ENCODE data around the gene LINGO3. TPM values are rescaled to one million over a fixed set of nuclear protein-coding genes. Genes with fewer than 3 reads are reported as not detected.
A peak's percentile ranks its signal among the peaks of the same experiment; 100 is the strongest.

The LINGO3 gene
- total RNA-seq, 1 experiment from 2014 or later: 1.3 TPM

DNA sequence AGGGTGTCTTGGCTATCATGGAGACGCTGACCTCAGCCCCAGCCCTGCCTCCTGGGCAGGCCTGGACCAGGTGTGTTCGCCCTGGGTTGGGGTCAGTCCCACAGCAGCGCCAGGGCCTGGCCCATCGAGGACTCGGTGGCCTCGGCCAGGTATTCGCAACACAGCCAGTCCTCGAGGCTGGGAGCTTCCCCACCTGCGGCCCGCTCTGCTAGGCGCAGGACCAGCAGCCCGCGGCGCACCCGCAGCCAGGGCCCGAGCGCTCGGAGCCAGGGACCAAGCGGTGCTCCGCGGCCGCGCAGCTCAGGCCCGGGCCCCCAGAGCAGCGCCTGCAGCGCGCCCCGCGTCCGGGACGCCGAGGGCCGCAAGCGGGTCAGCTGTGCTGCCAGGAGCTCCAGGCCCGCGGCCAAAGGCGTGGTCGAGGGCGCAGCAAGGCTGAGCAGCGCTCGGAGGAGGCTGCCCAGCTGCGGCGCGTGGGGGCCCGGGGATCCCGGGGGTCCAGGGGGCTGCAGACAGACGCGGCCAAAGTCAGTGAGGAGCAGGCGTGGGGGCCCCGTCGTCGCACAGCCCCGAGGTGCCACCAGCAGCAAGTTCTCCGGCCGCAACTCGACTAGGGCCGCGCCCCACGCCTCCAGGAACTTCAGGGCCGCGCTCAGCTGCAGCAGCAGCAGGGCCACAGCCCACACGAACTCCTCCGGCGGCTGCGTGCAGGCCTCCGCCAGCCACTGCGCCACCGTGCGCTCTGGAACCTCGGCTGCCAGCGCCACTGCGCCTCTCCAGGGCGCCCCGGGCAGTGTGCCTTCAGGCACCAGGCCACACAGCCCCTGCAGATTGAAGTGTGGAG lies 32.1 kb downstream of the LINGO3 start:
- Histone ChIP-seq H3K36me3 (ENCODE audit: control insufficient read depth, insufficient read depth, low read length) (peaks cover 5% of the 10 kb centered on the region), H3K27me3 (replicated peaks; ENCODE audit: control insufficient read depth, insufficient read depth, low read length) (no peaks in the 10 kb centered on the region), H3K4me1 (peaks cover 14% of the 10 kb centered on the region), H3K4me3 (ENCODE audit: low read depth, low read length) (no peak overlapping the region), H3K9me3 (no peaks in the 10 kb centered on the region)
- ChIA-PET CTCF (no interaction called here), POLR2A (no interaction called here)
- H3K36me3 Mint-ChIP-seq (ENCODE audit: insufficient read depth, unreplicated experiment): peaks cover 79% of the 10 kb centered on the region
- peak overlapping the region; percentile 85 for H3K27ac Mint-ChIP-seq (ENCODE audit: unreplicated experiment)
- intact Hi-C loops (cut with micrococcal nuclease; ENCODE audit: unreplicated experiment): loop anchor here (5.0 kb wide), 1 partner anchor 111 kb away; no protein-coding TSS in a partner anchor
- no peak overlapping the region for H3K4me3 Mint-ChIP-seq (ENCODE audit: unreplicated experiment)
- no peak for DNase-seq
- H3K4me1 Mint-ChIP-seq (ENCODE audit: low read depth, unreplicated experiment): no peaks in the 10 kb centered on the region
- BruUV-seq (replicated peaks): no TSS peak
- no peaks in the 10 kb centered on the region for H3K27me3 Mint-ChIP-seq (ENCODE audit: insufficient read depth, unreplicated experiment)
- H3K9me3 Mint-ChIP-seq (ENCODE audit: unreplicated experiment): no peaks in the 10 kb centered on the region
- no peak for TF ChIP-seq CTCF (IDR thresholded peaks at IDR 0.05; ENCODE audit: insufficient read depth in 1 of 2, low read depth in 1 of 2, low read length in 1 of 2, severe bottlenecking in 1 of 2, unreplicated experiment in 1 of 2)

- peak; percentile 79 to 83 for DNase-seq
- H3K27ac Mint-ChIP-seq (ENCODE audit: unreplicated experiment): peak overlapping the region; percentile 85
- CTCF ChIA-PET: interaction anchor here (0.6 to 0.7 kb wide), 2 partner anchors 14 to 34 kb away, joined by 3 to 8 read pairs; no protein-coding TSS in a partner anchor
- no peak overlapping the region for H3K4me3 Mint-ChIP-seq (ENCODE audit: unreplicated experiment)
- Histone ChIP-seq H3K9me3 (no peaks in the 10 kb centered on the region), H3K27me3 (replicated peaks; ENCODE audit: control insufficient read depth, insufficient read depth, low read length) (no peaks in the 10 kb centered on the region), H3K36me3 (ENCODE audit: control insufficient read depth, insufficient read depth, low read length) (peaks cover 5% of the 10 kb centered on the region), H3K4me1 (peaks cover 14% of the 10 kb centered on the region), H3K4me3 (ENCODE audit: low read depth, low read length) (no peak overlapping the region)
- H3K9me3 Mint-ChIP-seq (ENCODE audit: unreplicated experiment): no peaks in the 10 kb centered on the region
- POLR2A ChIA-PET: interaction anchor here (0.6 kb wide), 3 partner anchors 20 to 153 kb away, joined by 4 to 5 read pairs (median 4); no protein-coding TSS in a partner anchor
- H3K27me3 Mint-ChIP-seq (ENCODE audit: insufficient read depth, unreplicated experiment): no peaks in the 10 kb centered on the region
- no peaks in the 10 kb centered on the region for H3K4me1 Mint-ChIP-seq (ENCODE audit: low read depth, unreplicated experiment)
- no TSS peak for BruUV-seq (replicated peaks)
- H3K36me3 Mint-ChIP-seq (ENCODE audit: insufficient read depth, unreplicated experiment): peaks cover 87% of the 10 kb centered on the region
- TF ChIP-seq CTCF (IDR thresholded peaks at IDR 0.05; ENCODE audit: insufficient read depth in 1 of 2, low read depth in 1 of 2, low read length in 1 of 2, severe bottlenecking in 1 of 2, unreplicated experiment in 1 of 2): peak; percentile 61 to 73
- intact Hi-C loops (cut with micrococcal nuclease; ENCODE audit: unreplicated experiment): loop anchor here (5.0 kb wide), 1 partner anchor 112 kb away; no protein-coding TSS in a partner anchor
Observed at GRCh38 chr19:2274931-2275535, 32.9 kb downstream of the LINGO3 start.

GRCh38 chr19:2274185-2274711 lies 33.7 kb downstream of the LINGO3 start:
- H3K27ac Mint-ChIP-seq (ENCODE audit: unreplicated experiment): peak overlapping the region; percentile 85
- POLR2A ChIA-PET: interaction anchor here (0.6 kb wide), 3 partner anchors 19 to 154 kb away, joined by 4 to 5 read pairs (median 4); no protein-coding TSS in a partner anchor
- BruUV-seq (replicated peaks): no TSS peak
- H3K4me3 Mint-ChIP-seq (ENCODE audit: unreplicated experiment): no peak overlapping the region
- no peak for TF ChIP-seq CTCF (IDR thresholded peaks at IDR 0.05; ENCODE audit: insufficient read depth in 1 of 2, low read depth in 1 of 2, low read length in 1 of 2, severe bottlenecking in 1 of 2, unreplicated experiment in 1 of 2)
- no peaks in the 10 kb centered on the region for H3K4me1 Mint-ChIP-seq (ENCODE audit: low read depth, unreplicated experiment)
- CTCF ChIA-PET: interaction anchor here (0.6 to 0.7 kb wide), 2 partner anchors 15 to 33 kb away, joined by 3 to 8 read pairs; no protein-coding TSS in a partner anchor
- intact Hi-C loops (cut with micrococcal nuclease; ENCODE audit: unreplicated experiment): no loop called here
- no peaks in the 10 kb centered on the region for H3K27me3 ChIP-seq (replicated peaks; ENCODE audit: control insufficient read depth, insufficient read depth, low read length)
- H3K4me1 ChIP-seq: peaks cover 14% of the 10 kb centered on the region
- no peak for DNase-seq
- no peak overlapping the region for H3K4me3 ChIP-seq (ENCODE audit: low read depth, low read length)
- H3K9me3 ChIP-seq: no peaks in the 10 kb centered on the region
- peaks cover 5% of the 10 kb centered on the region for H3K36me3 ChIP-seq (ENCODE audit: control insufficient read depth, insufficient read depth, low read length)
- no peaks in the 10 kb centered on the region for H3K27me3 Mint-ChIP-seq (ENCODE audit: insufficient read depth, unreplicated experiment)
- H3K36me3 Mint-ChIP-seq (ENCODE audit: insufficient read depth, unreplicated experiment): peaks cover 92% of the 10 kb centered on the region
- H3K9me3 Mint-ChIP-seq (ENCODE audit: unreplicated experiment): no peaks in the 10 kb centered on the region
